K562 (cell line): ENCODE measurements around the gene ATP5ME. TPM values are rescaled to one million over a fixed set of nuclear protein-coding genes. Genes with fewer than 3 reads are reported as not detected.

Experiments used
- ATAC-seq: fragments of 200-7000 bp; cut with Tn5 transposase; 3 replicates; pipeline ENCODE4 v1.9.1; 2020; ENCODE audit warnings: moderate library complexity
- BruUV-seq: library from RNA; stranded (reverse); fragments of 400-500 nt; replicated peaks from 2 replicates; lab custom pipeline; 2021; lab: Mats Ljungman, UMichigan
- CTCF ChIA-PET: fragments of 300-600 bp; formaldehyde crosslinking; extraction: SDS; loops from one replicate; lab custom pipeline; 2021; ENCODE audit warnings: low intra/inter-chr PET ratio; lab: Yijun Ruan, JAX
- POLR2A ChIA-PET: fragments of 300-600, 350-650 bp; sonication (Branson Sonifier 250); formaldehyde crosslinking; extraction: SDS; loops from one replicate; lab custom pipeline; 2021; ENCODE audit warnings: antibody characterized with exemption, inconsistent platforms; lab: Yijun Ruan, JAX
- DNase-seq, 4 experiments: peaks; one replicate each; pipeline versions ENCODE4 v3.0.0 to v3.0.0-alpha.2; 2011 to 2018; ENCODE audit warnings: low spot score in 3 of 4, mixed read lengths in 3 of 4; ENCODE audit errors: extremely low read depth in 1 of 4
- FAIRE-seq: peaks from 2 replicates; lab custom pipeline; 2011; peaks lifted over from hg19 to GRCh38; lab: Jason Lieb, UNC
- H2AFZ ChIP-seq: 2 replicates; pipeline ENCODE4 v1.6.0; 2011; ENCODE audit warnings: low read depth, low read length, control low read depth, inconsistent platforms
- H3K27ac ChIP-seq: fragments of 200-600 bp; 3 replicates; pipeline ENCODE4 v1.8.0; 2011; ENCODE audit warnings: low read depth, mild to moderate bottlenecking, control low read depth, inconsistent platforms, low read length, moderate library complexity, mixed read lengths; ENCODE audit errors: extremely low read depth
- H3K27me3 ChIP-seq, 2 experiments: fragments of 300-600 bp in 1 of 2; 2 replicates in 1 of 2; 3 replicates in 1 of 2; pipeline versions ENCODE4 v1.6.0 to v1.8.0; 2011; ENCODE audit warnings: inconsistent platforms in 2 of 2, low read length in 2 of 2, mild to moderate bottlenecking in 1 of 2, mixed read lengths in 1 of 2, moderate library complexity in 1 of 2; ENCODE audit not compliant: control insufficient read depth in 2 of 2, insufficient read depth in 2 of 2
- H3K36me3 ChIP-seq: fragments of 300-600 bp; 3 replicates; pipeline ENCODE4 v1.8.0; 2011; ENCODE audit warnings: mild to moderate bottlenecking, low read length, inconsistent platforms; ENCODE audit not compliant: control insufficient read depth, insufficient read depth
- H3K4me1 ChIP-seq, 2 experiments: fragments of 200-600 bp in 1 of 2; replicated peaks in 1 of 2; 2 replicates in 1 of 2; 3 replicates in 1 of 2; pipeline versions ENCODE4 v1.5.1 to v1.8.0; 2011; ENCODE audit warnings: inconsistent platforms in 2 of 2, low read length in 2 of 2, mild to moderate bottlenecking in 1 of 2, mixed read lengths in 1 of 2, moderate library complexity in 1 of 2; ENCODE audit not compliant: control insufficient read depth in 2 of 2, insufficient read depth in 2 of 2
- H3K4me2 ChIP-seq: 2 replicates; pipeline ENCODE4 v1.6.1; 2011; ENCODE audit warnings: low read length, control low read depth, inconsistent platforms, mixed read lengths; ENCODE audit not compliant: insufficient read depth
- H3K4me3 ChIP-seq: fragments of 200-600 bp; sonication (generic), shearing (Covaris generic); 2 replicates; pipeline ENCODE4 v1.5.1; 2016; ENCODE audit warnings: control low read depth, inconsistent platforms
- H3K79me2 ChIP-seq: fragments of 200-600 bp; 3 replicates; pipeline ENCODE4 v1.8.0; 2011; ENCODE audit warnings: low read length, inconsistent platforms; ENCODE audit not compliant: control insufficient read depth, insufficient read depth
- H3K9ac ChIP-seq, 2 experiments: 2 replicates each; pipeline versions ENCODE4 v1.6.0 to v1.6.1; 2011; ENCODE audit warnings: low read depth in 2 of 2, low read length in 2 of 2, control low read depth in 1 of 2, inconsistent platforms in 1 of 2, mild to moderate bottlenecking in 1 of 2, mixed read lengths in 1 of 2; ENCODE audit not compliant: insufficient read depth in 1 of 2
- H3K9me1 ChIP-seq: one replicate; pipeline ENCODE4 v1.6.0; 2011; ENCODE audit warnings: inconsistent platforms, mild to moderate bottlenecking, low read length, moderate library complexity; ENCODE audit not compliant: control insufficient read depth, insufficient read depth
- H3K9me3 ChIP-seq: replicated peaks from 2 replicates; pipeline ENCODE4 v1.5.1; 2011; ENCODE audit warnings: low read depth, low read length, inconsistent platforms; ENCODE audit not compliant: control insufficient read depth, insufficient read depth
- H4K20me1 ChIP-seq: replicated peaks from 2 replicates; pipeline ENCODE4 v1.6.1; 2011; ENCODE audit warnings: low read length, inconsistent platforms, mixed read lengths; ENCODE audit not compliant: control insufficient read depth, insufficient read depth
- COPS2 ChIP-seq: fragments of 450-650 bp; conservative IDR thresholded peaks from 2 replicates; pipeline ENCODE4 v1.6.1; 2016; ENCODE audit warnings: mild to moderate bottlenecking, moderate library complexity
- FOSL1 ChIP-seq: fragments of 200-800 bp; sonication (Bioruptor generic); conservative IDR thresholded peaks from 2 replicates; pipeline ENCODE4 v1.6.1; 2016; ENCODE audit warnings: missing genetic modification characterization, missing compliant biosample characterization
- HMG20B ChIP-seq: fragments of 250-450 bp; sonication (Bioruptor Pico); IDR thresholded peaks from 2 replicates; pipeline ENCODE4 v1.5.0; 2021; ENCODE audit warnings: mild to moderate bottlenecking
- HNRNPUL1 ChIP-seq: fragments of 200-400 bp; formaldehyde crosslinking; IDR thresholded peaks from 2 replicates; pipeline ENCODE4 v1.6.1; 2017; ENCODE audit warnings: low read length
- HSF4 ChIP-seq: fragments of 250-450 bp; sonication (Bioruptor Pico); IDR thresholded peaks from 2 replicates; pipeline ENCODE4 v2.1.2; 2022; ENCODE audit warnings: mild to moderate bottlenecking, moderate library complexity, borderline replicate concordance
- PHF20 ChIP-seq: fragments of 450-650 bp; IDR thresholded peaks from 2 replicates; pipeline ENCODE4 v1.6.1; 2018; ENCODE audit not compliant: partially characterized antibody
- ZNF316 ChIP-seq: fragments of 450-650 bp; IDR thresholded peaks from 2 replicates; pipeline ENCODE4 v1.6.1; 2016
- WGBS: fragments of 100-300 bp; shearing (Covaris generic); methylation state at CpG from one replicate; pipeline ENCODE4 v1.1.6; 2016; ENCODE audit warnings: low coverage, mixed read lengths; ENCODE audit not compliant: insufficient coverage; ENCODE audit errors: missing lambda C conversion rate; 5-methylcytosine and 5-hydroxymethylcytosine counted together
- in situ Hi-C: fragments of 300-500 bp; cut with MboI; formaldehyde crosslinking; loops from 4 replicates; pipeline ENCODE4 v1.15.0; 2018; ENCODE audit warnings: inconsistent platforms, mixed read lengths
- intact Hi-C: fragments of 100-400 bp; cut with micrococcal nuclease; formaldehyde crosslinking; loops from 2 replicates; pipeline ENCODE4 v1.14.2; 2022
- polyA plus RNA-seq, 8 experiments: library from polyadenylated mRNA; depleted of rRNA in 4 of 8; stranded (reverse) in 5 of 8; unstranded in 3 of 8; fragments of >200 nt; fragmentation: Nextera tagmentation in 2 of 8; fragmentation: Illumina TruSeq in 1 of 8; extraction: Ambion mirVana in 2 of 8; extraction: Trizol in 1 of 8; gene quantifications; 2 replicates each; pipeline versions ENCODE4 v1.2.1 to v1.2.3, GENCODE V29; 2011 to 2014; ENCODE audit warnings: inconsistent platforms in 1 of 8, missing spikeins in 1 of 8
- total RNA-seq, 7 experiments: library from RNA; depleted of rRNA in 6 of 7; stranded (reverse); fragments of >200 nt in 6 of 7; fragmentation: Illumina TruSeq in 2 of 7; extraction: Trizol in 2 of 7; gene quantifications; 2 replicates each; pipeline versions ENCODE4 v1.2.1 to v1.2.3, GENCODE V29; 2011 to 2021; ENCODE audit warnings: low replicate concordance in 1 of 7

The ATP5ME gene
- total and polyA plus RNA-seq, 9 of the 15 experiments (the other 6 are each of a cell fraction or from before 2014, with no cell fraction given): 509 to 2,480 (median 887) TPM

- no peak for DNase-seq
- in situ Hi-C loops: no loop called here
- intact Hi-C loops: no loop called here
- TF ChIP-seq ZNF316 (0 out of 2 replicates have a peak, but pooled peaks have one; percentile 13), HSF4 (CRISPR knock-in tag) (no peak), HNRNPUL1 (no peak)
- Histone ChIP-seq H3K4me3 (no peak overlapping the region), H3K4me1 (peaks cover 0 to 31% of the 10 kb centered on the region in 2 experiments; a peak in 4 of 5 replicates), H3K36me3 (peaks cover 31% of the 10 kb centered on the region; the same call in 2 of the 3 replicates), H3K79me2 (peaks cover 73% of the 10 kb centered on the region), H4K20me1 (no peaks in the 10 kb centered on the region), H3K9me1 (no peaks in the 10 kb centered on the region), H3K27me3 (no peaks in the 10 kb centered on the region), H3K27ac (no peak overlapping the region), H3K9ac (no peak overlapping the region), H3K4me2 (no peak overlapping the region), H2AFZ (no peak overlapping the region), H3K9me3 (no peaks in the 10 kb centered on the region)
- CTCF ChIA-PET: no interaction called here
- no TSS peak for BruUV-seq
- POLR2A ChIA-PET: interaction anchor here (1.3 kb wide), 1 partner anchor 11 kb away, joined by 7 read pairs; no protein-coding TSS in a partner anchor
- 68% methylated on average over 3 of the region's 3 CpGs for WGBS
- no peak for ATAC-seq
- FAIRE-seq: peak; percentile 23
These were observed 38.0 kb upstream of the ATP5ME start for GRCh38 chr4:712093-712492.

- peaks cover 84% of the 10 kb centered on the region for H3K79me2 ChIP-seq
- no peaks in the 10 kb centered on the region for H3K9me3 ChIP-seq
- in situ Hi-C loops: no loop called here
- TF ChIP-seq HMG20B (CRISPR knock-in tag): no peak
- TF ChIP-seq FOSL1: no peak
- no peak for TF ChIP-seq COPS2
- no peak for TF ChIP-seq PHF20
- TF ChIP-seq, all 486 proteins: peak for 0
- ATAC-seq: no peak; the same call in 2 of the 3 replicates
- Histone ChIP-seq H3K4me3 (no peak overlapping the region), H3K27ac (no peak overlapping the region), H3K27me3 (no peaks in the 10 kb centered on the region), H3K4me2 (no peak overlapping the region), H2AFZ (no peak overlapping the region), H3K4me1 (peaks cover 0 to 42% of the 10 kb centered on the region in 2 experiments; a peak in 4 of 5 replicates), H3K36me3 (peaks cover 31% of the 10 kb centered on the region; the same call in 2 of the 3 replicates), H3K9ac (peak overlapping the region in 1 of 2 experiments; percentile 66; a peak in 1 of 4 replicates), H4K20me1 (no peaks in the 10 kb centered on the region), H3K9me1 (no peaks in the 10 kb centered on the region)
- no peak for DNase-seq
- no peak for FAIRE-seq
- ChIA-PET CTCF (no interaction called here), POLR2A (interaction anchor here (0.5 to 1.3 kb wide), 4 partner anchors 8 to 132 kb away, joined by 3 to 7 read pairs (median 3); no protein-coding TSS in a partner anchor)
- intact Hi-C loops: no loop called here
- 91% methylated on average over 13 of the region's 13 CpGs for WGBS
- BruUV-seq: no TSS peak
These were observed 36.8 kb upstream of the ATP5ME start for GRCh38 chr4:710916-711315.
